Peyer's patch (tissue), 4 donors: Measurements from ENCODE around the gene DNAH17. TPM values are rescaled to one million over a fixed set of nuclear protein-coding genes. Genes with fewer than 3 reads are reported as not detected.

Experiments used
- DNase-seq, 3 donors: peaks; one replicate each; pipeline ENCODE4 v3.0.0-alpha.2; 2017 to 2019
- H3K27ac ChIP-seq, 4 donors: fragments of 200-600 bp; sonication (generic); one replicate each; pipeline ENCODE4 v1.5.1; 2016 to 2019
- H3K27me3 ChIP-seq, 2 donors: fragments of 200-600 bp; sonication (generic); one replicate each; pipeline ENCODE4 v1.5.1; 2019
- H3K36me3 ChIP-seq, 3 donors: fragments of 200-600 bp; sonication (generic); one replicate each; pipeline ENCODE4 v1.5.1; 2016 to 2019
- H3K4me1 ChIP-seq, 4 donors: fragments of 200-600 bp; sonication (generic); one replicate each; pipeline ENCODE4 v1.5.1; 2016 to 2019
- H3K4me3 ChIP-seq, 4 donors: fragments of 200-600 bp; sonication (generic); 1 replicate in 3 of 4; 2 replicates in 1 of 4; pipeline ENCODE4 v1.5.1; 2016 to 2019; ENCODE audit warnings: mild to moderate bottlenecking in 1 of 4
- H3K9me3 ChIP-seq, 4 donors: fragments of 200-600 bp; sonication (generic); one replicate each; pipeline ENCODE4 v1.5.1; 2016 to 2019; ENCODE audit warnings: mild to moderate bottlenecking in 1 of 4
- CTCF ChIP-seq, 6 experiments: fragments of 450-650 bp in 4 of 6; fragments of 200-600 bp in 2 of 6; sonication (generic) in 1 of 6; IDR thresholded peaks; one replicate each; pipeline ENCODE4 v1.5.1; 2017 to 2019; ENCODE audit warnings: antibody characterized with exemption in 6 of 6, mild to moderate bottlenecking in 3 of 6, moderate library complexity in 1 of 6
- POLR2A ChIP-seq, 2 donors: fragments of 450-650 bp; IDR thresholded peaks; one replicate each; pipeline ENCODE4 v1.5.1; 2017; ENCODE audit warnings: antibody characterized with exemption in 2 of 2, mild to moderate bottlenecking in 2 of 2, moderate library complexity in 2 of 2
- total RNA-seq, 4 donors: library from RNA; depleted of rRNA; stranded (reverse); fragments of >200 nt; gene quantifications; one replicate each; pipeline ENCODE4 v1.1.0, GENCODE V29; 2016

DNAH17 gene
- total RNA-seq, 4 donors from 2014 or later, result under 0.01 to 0.67 TPM; not detected in 2

GRCh38 chr17:78621720-78622490 lies 44.7 kb upstream of the DNAH17 start:
- no peak for TF ChIP-seq POLR2A (IDR thresholded peaks at IDR 0.05)
- no peak for TF ChIP-seq CTCF (IDR thresholded peaks at IDR 0.05)
- Histone ChIP-seq H3K4me1 (no peaks in the 10 kb centered on the region), H3K27me3 (no peaks in the 10 kb centered on the region), H3K9me3 (no peaks in the 10 kb centered on the region), H3K4me3 (no peak overlapping the region), H3K36me3 (no peaks in the 10 kb centered on the region), H3K27ac (no peak overlapping the region)
- no peak for DNase-seq

GRCh38 chr17:78620099-78620498 lies 42.9 kb upstream of the DNAH17 start:
- no peaks in the 10 kb centered on the region for H3K9me3 ChIP-seq
- H3K27ac ChIP-seq, result no peak overlapping the region
- DNase-seq, result no peak
- H3K4me1 ChIP-seq, result no peaks in the 10 kb centered on the region
- TF ChIP-seq CTCF (IDR thresholded peaks at IDR 0.05) (no peak), POLR2A (IDR thresholded peaks at IDR 0.05) (no peak)
- no peak overlapping the region for H3K4me3 ChIP-seq
- H3K36me3 ChIP-seq, result no peaks in the 10 kb centered on the region
- H3K27me3 ChIP-seq, result no peaks in the 10 kb centered on the region

- Histone ChIP-seq H3K4me3 (no peak overlapping the region), H3K27ac (no peak overlapping the region), H3K4me1 (no peaks in the 10 kb centered on the region), H3K9me3 (no peaks in the 10 kb centered on the region), H3K36me3 (no peaks in the 10 kb centered on the region), H3K27me3 (no peaks in the 10 kb centered on the region)
- TF ChIP-seq CTCF (IDR thresholded peaks at IDR 0.05), result no peak
- TF ChIP-seq POLR2A (IDR thresholded peaks at IDR 0.05), result no peak
- no peak for DNase-seq
Observed at GRCh38 chr17:78619334-78619733, 42.1 kb upstream of the DNAH17 start.

GRCh38 chr17:78618264-78619066 lies 41.3 kb upstream of the DNAH17 start:
- H3K4me3 ChIP-seq, result no peak overlapping the region
- DNase-seq, result peak in 1 of 3 donors; percentile 22
- H3K36me3 ChIP-seq, result no peaks in the 10 kb centered on the region
- H3K27me3 ChIP-seq, result no peaks in the 10 kb centered on the region
- no peak for TF ChIP-seq CTCF (IDR thresholded peaks at IDR 0.05)
- no peak for TF ChIP-seq POLR2A (IDR thresholded peaks at IDR 0.05)
- no peaks in the 10 kb centered on the region for H3K9me3 ChIP-seq
- no peak overlapping the region for H3K27ac ChIP-seq
- H3K4me1 ChIP-seq, result no peaks in the 10 kb centered on the region

GRCh38 chr17:78617511-78618061 lies 40.4 kb upstream of the DNAH17 start:
- TF ChIP-seq CTCF (IDR thresholded peaks at IDR 0.05) (no peak), POLR2A (IDR thresholded peaks at IDR 0.05) (no peak)
- Histone ChIP-seq H3K4me3 (no peak overlapping the region), H3K27ac (no peak overlapping the region), H3K9me3 (no peaks in the 10 kb centered on the region), H3K27me3 (no peaks in the 10 kb centered on the region), H3K4me1 (no peaks in the 10 kb centered on the region), H3K36me3 (no peaks in the 10 kb centered on the region)
- no peak for DNase-seq
